ENCODE measurements around the gene APOC4.

The APOC4 gene, protein sequence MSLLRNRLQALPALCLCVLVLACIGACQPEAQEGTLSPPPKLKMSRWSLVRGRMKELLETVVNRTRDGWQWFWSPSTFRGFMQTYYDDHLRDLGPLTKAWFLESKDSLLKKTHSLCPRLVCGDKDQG

DNA sequence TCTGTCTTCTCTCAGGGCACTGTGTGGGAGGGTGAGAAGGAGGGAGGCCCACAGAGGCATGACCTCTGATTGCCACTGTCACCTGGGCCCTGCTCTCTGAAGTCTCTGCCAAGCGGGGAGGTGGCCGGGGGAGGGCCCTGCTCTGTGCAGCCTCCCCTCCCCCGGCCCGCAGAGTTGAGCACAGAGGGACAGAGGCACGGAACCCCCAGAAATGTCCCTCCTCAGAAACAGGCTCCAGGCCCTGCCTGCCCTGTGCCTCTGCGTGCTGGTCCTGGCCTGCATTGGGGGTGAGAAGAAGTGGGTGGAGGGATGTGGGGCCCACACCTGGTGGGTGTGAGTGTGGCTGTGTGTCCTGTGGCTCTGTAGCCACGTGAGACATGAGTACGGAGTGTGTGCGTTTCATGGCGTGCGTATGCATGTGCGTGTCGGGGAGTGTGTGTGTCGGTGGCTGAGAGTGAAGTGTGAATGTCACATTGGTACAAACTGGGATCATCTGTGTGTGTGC lies at the start of gene APOC4:
Gene APOC4, plus strand, starts transcription at position 171 of the 505 bp plus-strand sequence. Its CDS starts 41 bp downstream, at position 212.
- no peak within 1 kb of the TSS for H3K4me3 ChIP-seq (ENCODE audit: low read length)
- TF ChIP-seq CTCF (conservative IDR thresholded peaks at IDR 0.05; ENCODE audit: low read depth, low read length) = no peak
- no peak for DNase-seq (ENCODE audit: low read depth)

- DNase-seq (ENCODE audit: low read depth) = no peak
- H3K4me3 ChIP-seq (ENCODE audit: low read length) = no peak overlapping the region
- no peak for TF ChIP-seq CTCF (conservative IDR thresholded peaks at IDR 0.05; ENCODE audit: low read depth, low read length)
Measured at GRCh38 chr19:44892932-44893331, 49.1 kb upstream of the APOC4 start.

DNA sequence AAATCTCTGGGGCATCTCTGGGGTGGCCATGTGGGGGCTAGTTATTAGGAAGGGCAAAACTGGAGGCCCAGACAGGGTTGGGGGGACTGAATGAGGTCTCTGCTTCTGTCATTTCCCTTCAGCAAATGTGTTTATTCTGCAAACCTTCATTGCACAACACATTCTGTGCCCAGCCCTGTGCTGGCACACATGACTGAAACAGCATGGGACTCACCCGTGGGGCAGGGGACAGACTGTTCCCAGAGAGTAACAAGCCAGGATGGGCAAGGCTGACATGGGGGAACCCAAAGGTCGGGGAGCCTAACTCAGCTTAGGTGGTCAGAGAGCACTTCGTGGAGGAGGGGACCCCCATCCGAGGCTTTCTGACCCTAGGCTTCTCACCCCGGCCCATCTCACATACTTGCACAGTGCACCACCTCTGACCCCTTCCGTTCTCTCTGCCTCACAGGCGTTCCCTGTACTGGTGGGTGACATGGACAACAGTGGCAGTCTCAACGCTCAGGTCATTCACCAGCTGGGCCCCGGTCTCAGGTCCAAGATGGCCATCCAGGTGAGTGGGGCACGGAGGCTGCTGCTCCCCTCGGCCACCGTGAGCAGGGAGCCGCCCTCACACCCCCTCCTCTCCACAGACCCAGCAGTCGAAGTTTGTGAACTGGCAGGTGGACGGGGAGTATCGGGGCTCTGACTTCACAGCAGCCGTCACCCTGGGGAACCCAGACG lies 48.5 kb upstream of the APOC4 start:
- no peak for DNase-seq (ENCODE audit: low read depth)
- H3K4me3 ChIP-seq (ENCODE audit: low read length) = no peak overlapping the region
- TF ChIP-seq CTCF (conservative IDR thresholded peaks at IDR 0.05; ENCODE audit: low read depth, low read length) = no peak

DNA sequence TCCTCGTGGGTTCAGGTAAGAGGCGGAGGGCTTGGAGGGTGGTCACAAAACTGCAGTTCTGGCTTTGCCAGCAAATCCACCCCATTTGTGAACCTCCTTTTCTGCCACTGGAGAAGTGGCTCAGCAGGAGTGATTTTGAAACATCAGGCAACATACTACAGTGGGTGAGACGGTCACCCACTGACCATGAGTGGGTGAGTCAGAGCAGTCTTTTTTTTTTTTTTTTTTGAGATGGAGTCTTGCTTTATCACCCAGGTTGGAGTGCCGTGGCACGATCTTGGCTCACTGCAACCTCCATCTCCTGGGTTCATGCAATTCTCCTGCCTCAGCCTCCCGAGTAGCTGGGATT lies 48.0 kb upstream of the APOC4 start:
- TF ChIP-seq CTCF (conservative IDR thresholded peaks at IDR 0.05; ENCODE audit: low read depth, low read length) = no peak
- H3K4me3 ChIP-seq (ENCODE audit: low read length) = no peak overlapping the region
- DNase-seq (ENCODE audit: low read depth) = no peak

DNA sequence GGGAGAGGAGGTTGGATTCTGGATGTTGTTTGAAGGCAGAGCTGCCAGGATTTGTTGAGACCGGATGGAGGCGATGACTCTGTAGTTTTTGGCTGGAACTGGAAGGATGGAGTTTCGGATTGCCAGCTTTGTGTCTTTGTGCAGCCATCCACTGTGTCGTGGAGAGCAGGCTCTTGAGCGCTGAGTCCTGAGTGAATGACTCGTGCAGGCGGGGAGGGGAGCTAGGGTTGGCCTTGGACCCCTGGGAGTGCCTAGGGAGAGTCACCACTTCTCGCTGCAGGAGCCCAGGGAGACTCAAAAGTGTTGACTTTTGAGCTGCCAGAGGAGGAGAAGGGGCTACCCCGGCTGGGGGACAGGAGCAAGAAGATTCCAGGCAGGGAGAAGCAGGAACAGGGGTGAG lies 47.1 kb upstream of the APOC4 start:
- H3K4me3 ChIP-seq (ENCODE audit: low read length) = no peak overlapping the region
- no peak for TF ChIP-seq CTCF (conservative IDR thresholded peaks at IDR 0.05; ENCODE audit: low read depth, low read length)
- no peak for DNase-seq (ENCODE audit: low read depth)

DNA sequence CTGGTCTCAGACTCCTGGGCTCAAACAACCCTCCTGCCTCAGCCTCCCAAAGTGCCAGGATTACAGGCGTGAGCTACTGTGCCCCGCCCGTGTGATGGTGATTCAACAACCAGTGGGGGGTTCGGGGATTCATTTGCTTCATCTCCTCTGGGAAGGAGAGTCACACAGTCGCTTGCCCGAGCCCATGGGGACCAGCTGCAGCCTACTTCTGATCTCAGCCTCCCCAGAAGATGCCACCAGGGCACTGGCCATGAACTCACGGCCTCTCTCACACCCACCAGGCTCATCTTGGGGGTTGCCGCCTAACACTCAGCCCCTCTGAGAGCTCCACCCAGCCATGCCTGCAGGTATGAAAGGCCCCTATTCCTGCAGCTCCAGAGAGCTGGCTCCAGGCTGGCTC lies 44.2 kb upstream of the APOC4 start:
- no peak overlapping the region for H3K4me3 ChIP-seq (ENCODE audit: low read length)
- no peak for DNase-seq (ENCODE audit: low read depth)

More for the DNA sequence above, 44.2 kb upstream of the APOC4 start:
- TF ChIP-seq CTCF (conservative IDR thresholded peaks at IDR 0.05; ENCODE audit: low read depth, low read length) = no peak

Data from retinal pigment epithelial cell (primary cell).